AG20443 (cell line): ENCODE data around the gene HSPG2.
"Not testable (repeated sequence)": the region's sequence is repeated elsewhere in the genome, so short reads cannot be mapped to it uniquely, and the experiment has no call there.

Experiments
- DNase-seq: peaks from one replicate; pipeline ENCODE4 v3.0.0; 2012; ENCODE audit warnings: low spot score, mixed read lengths

The HSPG2 gene

DNA sequence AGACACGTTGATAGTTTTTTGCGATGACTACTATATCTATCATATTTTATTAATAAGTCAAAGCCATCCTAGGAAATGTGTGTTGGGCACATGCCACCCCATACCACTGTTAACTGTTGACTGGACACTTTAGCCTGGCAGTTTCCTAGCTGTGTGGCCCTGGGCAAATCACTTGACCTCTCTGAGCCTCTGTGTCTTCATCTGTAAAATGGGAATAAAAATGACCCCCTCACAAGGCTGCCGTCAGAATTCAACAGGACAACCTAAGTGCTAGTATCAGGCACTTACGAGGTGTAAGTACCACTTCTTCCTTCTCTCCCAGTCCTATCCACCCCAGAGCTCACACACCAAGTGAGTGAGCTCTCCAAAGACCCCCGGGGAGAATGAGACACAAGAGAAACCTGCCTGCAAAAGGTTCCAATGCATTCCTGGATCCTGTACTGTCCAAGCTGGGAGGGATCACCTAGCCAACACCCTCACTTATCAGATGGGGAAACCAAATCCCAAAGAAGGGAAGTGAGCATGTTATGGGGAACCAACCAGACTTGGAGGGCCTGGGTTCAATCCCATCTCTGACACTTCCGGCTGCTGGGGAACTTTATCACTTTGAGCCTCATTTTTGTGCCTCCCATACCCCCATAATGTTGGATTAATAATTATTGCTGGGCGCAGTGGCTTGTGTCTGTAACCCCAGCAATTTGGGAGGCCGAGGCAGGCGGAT lies 24.9 kb downstream of the HSPG2 start:
- no peak for DNase-seq

DNA sequence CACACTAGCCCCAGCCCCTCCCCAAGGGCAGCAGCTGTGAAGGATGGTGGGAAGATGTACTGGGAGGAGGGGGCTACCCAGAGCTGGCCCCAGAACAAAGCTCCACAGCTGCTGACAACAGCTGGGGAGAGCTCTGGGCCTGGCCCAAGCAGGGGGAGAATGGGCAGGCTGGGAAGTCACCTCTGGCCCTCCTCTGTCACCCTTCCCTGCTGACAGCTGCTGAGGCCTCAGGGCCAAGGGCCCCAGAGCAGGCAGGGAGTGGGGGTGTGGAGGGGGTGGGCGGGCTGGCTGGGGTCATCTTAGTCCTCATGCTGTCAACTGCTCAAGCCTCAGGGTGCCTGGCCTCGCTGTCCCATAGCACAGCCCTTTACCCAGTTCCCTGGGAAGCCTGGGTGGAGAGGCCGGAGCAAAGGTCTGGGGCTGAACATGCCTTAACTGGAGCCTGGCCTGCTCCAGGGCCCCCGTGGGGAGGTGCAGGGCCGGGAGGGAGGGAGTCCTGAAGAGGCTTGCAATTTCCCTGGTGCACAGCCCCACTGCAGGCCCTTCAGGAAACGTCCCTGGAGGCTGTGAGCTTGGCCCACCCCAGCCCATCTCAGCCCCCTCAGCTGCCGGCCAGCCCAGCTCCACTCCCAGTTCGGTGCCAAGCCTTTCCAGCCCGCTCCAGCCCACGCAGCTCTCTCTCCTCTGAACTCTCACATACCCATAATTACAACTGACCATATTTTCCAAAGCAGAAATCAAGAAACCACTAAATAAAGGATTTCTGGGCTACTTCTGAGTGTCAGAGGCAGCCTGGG lies 25.7 kb downstream of the HSPG2 start:
- peak; percentile 47 for DNase-seq

DNA sequence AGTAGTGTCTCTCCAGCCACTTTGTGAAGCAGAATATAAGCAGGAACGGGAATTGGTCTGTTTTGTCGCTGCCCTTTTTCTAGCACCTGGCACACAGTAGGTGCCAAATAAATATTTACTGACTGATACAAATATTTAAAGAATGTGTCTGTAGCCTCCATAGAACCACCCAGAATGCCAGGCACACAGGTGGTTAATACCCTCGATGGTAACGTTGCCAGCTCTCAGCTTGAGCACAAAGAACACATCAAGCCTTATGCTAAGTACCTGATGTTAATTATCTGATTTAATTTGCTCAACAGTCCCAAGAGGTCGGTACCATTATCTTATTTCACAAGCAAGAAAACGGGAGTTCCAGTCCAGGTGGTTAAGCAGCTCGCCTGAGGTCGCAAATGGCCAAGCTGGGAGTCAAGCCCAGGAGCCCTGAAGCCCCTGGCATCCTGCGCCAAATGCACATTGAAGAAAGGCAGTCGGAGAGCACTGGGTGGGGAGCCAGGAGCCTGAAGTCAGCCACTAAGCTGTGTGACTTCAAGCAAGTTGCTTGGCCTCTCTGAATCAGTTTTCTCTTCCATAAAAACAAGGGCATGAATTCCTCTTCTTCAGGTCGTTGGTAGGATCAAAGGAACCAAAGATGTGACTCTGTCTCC lies 26.4 kb downstream of the HSPG2 start:
- DNase-seq = no peak

DNA sequence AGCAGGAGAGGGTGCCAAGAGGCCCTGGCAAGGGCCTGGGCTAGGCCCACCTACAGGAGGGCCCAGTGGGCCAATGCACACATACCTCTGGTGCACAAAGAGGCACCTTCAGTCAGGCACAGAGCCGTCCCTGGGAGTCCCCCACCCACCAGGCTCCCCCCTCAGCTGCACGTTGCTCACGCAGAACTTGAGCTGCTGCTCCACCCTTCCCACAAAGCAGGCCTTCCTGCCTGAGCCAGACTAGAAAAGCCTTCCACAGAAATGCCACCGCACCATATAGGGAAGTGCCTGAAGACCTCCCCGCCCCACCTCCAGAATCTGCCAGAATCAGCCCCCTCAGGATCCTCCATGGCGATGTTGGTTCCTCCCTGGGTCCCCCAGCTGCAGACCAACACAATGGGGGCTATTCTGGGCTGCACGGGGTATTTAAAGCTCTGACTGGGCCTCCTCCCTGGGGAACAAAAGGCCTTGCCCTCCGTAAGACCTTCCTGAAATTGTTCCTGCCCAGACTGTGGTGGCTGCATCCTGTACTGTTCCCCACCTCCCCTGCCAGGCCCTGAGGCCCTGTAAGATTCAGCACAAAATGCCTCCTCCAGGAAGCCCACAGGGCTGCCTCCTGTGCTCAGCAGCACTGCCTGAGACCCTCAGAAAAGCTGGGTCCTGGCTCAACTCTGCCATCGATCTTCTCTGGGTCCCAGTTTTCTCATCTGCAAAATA lies 27.2 kb downstream of the HSPG2 start:
- DNase-seq = peak; percentile 70

DNA sequence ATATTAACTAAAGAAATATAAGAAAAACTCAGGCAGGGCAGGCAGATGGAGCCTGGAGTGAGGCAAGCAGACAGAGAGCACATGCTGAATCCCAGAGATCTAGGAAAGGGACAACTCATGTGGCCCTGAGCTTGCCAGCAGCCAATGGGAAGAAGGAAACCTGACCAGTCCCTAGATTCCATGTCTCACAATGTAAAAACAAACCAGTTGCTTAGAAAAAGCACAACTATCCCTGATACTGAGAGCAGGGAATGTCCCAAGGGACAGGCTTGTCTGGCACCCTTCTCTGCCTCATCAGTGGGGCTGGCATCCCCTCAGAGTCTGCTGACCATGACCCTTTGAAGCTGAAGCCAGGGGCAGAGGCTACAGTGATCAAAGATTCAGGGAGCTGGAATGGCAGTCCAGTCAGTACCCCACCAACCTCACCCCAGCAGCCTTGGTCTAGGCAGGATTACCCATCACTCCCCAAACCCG lies 27.8 kb downstream of the HSPG2 start:
- peak; percentile 48 for DNase-seq

DNA sequence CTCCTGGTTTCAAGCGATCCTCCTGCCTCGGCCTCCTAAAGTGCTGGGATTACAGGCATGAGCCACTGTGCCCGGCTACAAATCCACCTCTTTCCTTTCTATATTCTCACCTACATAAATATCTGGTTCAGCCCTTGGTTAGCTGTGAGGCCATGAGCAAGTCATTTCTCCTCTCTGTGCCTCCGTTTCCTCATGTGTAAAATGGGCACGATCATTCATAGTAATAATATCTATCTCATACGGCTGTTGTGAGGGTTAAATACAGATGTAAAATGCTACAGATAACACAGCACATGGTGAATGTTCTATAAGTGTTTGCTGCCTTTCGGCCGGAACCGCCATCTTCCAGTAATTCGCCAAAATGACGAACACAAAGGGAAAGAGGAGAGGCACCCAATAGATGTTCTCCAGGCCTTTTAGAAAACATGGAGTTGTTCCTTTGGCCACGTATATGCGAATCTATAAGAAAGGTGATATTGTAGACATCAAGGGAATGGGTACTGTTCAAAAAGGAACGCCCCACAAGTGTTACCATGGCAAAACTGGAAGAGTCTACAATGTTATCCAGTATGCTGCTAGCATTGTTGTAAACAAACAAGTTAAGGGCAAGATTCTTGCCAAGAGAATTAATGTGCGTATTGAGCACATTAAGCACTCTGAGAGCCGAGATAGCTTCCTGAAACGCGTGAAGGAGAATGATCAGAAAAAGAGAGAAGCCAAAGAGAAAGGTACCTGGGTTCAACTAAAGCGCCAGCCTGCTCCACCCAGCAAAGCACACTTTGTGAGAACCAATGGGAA lies 29.2 kb downstream of the HSPG2 start:
- DNase-seq = not testable (repeated sequence)

DNA sequence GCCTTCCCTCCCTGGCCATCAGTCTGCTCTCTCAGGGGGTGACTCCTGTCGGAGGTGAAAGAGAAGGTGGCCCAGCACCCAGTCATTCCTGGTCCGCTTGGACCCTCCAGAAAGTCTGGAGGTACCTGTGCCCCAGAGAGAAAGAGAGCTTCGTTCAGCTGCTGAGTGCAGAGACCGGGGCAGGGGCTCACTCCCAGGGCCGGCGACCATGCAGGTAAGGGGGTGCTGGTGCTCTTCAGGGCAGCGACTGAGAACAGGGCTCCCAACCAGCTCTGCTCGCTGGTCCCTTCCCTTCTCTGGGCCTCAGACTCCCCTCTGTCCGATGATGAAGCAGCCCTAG lies 30.1 kb downstream of the HSPG2 start:
- DNase-seq = no peak

DNA sequence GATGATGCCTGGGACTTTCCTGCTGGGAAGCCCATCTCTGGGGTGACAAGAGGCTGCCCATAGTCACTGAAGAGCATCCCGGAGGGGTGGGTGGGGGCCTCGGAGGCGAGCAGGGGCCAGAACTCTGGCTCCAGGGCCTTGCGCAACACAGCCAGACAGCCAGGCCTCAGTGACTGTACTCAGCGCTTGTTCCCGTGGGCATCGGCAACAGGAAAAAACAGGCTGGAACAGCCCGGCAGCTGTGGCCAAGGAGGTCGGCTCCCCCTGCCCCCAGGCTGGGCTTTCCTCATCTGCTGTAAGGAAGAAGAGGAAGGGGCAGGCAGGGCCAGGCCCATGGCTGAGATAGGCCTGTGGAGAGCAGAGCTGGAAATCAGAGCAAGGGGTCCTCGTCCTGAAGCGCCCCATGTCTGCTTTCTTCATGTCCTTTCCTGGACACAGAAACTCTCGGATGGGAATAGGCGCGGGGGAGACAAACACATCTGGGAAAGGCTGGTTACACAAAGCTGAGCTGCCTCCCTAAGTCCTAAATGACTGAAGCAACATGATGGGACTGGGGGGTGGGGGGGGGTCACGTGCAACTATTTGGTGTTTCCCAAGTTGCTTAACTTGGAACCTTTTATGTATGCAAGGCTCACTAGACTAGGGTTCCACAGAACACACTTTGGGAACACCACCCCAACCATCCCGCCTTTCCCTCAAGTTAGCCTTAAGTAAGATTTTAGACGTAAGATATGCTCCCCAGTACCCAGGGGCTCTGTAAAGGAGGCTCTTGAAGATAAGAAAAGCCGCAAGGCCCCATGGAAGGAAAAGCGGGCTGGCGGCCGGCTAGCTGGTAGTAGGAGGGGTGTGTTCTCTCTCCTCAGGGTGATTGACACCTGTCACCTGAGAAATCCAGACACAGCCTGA lies 30.7 kb downstream of the HSPG2 start:
- peak; percentile 84 for DNase-seq

DNA sequence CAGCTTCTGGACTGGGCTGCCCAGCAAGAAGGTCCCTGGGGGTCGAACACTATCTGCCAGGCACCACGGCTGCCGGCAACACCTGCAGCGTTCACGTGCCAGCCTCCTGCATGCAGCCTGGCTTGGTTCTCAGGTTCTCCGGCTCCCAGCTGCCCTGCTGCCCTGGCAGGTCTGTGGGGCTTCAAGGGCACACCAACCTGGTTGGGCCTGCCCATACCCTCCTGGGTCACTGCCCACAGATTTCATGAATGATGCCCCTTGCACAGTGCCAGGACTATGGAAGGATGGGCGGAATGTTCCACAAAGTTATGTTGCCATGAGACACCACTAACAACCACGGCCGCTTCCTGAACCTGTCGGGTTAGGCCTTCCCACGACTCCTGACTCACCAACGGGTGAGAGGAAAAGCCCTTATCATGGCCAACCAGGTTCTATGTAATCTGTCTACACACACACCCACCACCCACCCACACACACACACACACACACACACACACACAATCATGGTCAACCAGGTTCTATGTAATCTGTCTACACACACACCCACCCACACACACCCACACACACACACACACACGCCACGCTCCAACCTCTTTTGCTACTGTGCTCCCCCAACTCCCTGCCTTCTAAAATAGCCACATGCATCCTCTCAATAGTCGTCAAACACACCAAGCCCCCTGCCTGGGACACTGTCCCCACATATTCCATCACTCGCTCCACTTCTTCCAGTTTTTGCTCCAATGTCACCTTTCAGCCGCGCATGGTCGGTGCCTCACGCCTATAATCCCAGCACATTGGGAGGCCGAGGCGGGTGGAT lies 32.2 kb downstream of the HSPG2 start:
- DNase-seq = peak; percentile 47

DNA sequence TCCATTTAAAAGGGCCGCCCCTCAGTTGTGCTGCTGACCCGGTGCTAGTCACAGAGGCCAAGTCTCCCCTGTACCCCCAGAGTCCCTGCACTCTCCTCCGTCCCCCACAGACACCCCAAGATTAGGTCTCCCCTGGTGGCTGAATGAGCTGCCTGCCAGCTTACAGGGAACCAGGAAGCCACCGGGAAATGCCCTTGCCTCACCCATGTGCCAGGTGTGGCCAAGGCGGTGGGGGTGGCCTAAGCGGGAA lies 32.7 kb downstream of the HSPG2 start:
- no peak for DNase-seq

DNA sequence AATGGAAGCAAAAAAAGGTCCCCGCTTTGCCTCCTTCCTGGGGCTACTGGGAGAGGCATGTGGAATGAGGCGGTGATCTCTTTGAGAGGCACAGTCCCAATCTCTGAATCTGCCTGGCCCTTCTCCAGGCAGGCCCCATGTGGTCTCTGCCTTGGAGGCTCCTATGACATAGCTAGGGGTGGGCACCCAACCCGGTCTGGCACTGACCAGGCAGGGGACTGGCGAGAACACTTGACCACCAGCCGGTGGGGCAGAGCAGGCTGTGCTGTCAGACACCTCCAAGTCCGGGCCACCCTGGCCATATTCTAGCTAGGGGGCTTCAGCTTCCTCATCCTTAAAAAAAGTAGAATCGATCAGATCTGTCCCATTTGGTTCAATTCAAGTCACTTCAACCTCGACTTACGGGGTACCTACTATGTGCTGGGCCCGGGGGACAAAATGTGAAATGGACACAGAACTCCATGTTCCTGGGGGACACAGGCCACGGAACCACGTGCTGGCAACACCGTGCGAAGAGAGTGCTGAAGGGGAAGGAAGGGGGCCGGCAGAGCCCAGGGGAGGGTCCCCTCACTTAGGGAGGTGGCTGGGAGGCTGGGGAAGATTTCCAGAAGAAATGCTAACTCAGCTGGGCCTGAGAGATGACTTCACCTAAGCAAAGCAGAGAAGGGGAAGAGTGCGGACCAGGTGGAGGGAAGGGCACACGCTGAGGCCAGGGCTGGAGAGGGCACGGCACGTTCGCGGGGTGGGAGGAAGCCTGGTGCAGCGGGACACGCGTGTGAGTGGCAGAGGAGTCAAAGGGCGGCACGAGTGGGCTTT lies 33.3 kb downstream of the HSPG2 start:
- no peak for DNase-seq

DNA sequence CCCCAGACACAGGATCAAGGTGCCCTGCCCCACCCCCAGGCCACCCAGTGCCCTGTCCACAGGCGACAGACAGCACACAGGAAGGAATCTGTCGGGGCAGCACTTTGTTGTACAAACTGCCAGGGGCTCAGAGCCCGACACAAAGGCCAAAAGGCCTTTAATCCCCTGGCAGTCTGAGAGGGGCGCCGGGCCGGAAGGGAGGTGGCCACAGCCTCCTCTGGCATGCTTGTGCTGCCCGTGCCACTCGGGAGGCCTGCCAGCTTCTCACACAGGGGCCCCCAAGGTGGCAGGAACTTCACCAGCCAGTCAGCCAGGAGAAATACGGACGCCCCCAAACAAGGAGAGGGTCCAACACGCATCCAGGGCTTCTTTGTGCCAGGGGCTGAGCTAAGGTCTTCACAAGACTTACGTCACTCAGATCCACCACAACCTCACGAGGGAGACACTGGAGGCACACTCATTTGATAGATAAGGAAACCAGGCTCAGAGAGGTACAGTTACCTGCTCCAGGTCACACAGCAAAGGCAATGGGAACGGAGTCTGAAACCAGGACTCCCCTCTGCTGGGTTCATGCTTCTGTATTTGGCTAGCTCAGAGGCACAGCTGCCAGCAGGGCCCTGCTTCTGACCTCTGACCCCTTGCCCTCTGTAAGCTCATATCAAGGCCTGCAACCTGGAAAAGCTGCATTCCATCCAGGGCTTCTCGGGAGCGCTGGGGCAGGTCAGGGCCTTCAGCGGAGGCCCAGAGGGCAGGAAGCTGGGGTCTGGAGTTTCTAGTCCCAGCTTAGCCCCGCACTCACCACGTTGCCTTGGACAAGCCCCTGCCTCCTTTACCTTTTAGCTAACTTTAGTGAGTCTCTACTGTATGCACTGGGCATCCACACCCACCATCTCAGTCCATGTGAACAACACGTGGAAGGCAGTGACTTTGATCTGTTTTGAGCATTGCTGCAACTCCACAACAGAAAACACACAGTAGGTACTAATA lies 34.8 kb downstream of the HSPG2 start:
- no peak for DNase-seq

DNA sequence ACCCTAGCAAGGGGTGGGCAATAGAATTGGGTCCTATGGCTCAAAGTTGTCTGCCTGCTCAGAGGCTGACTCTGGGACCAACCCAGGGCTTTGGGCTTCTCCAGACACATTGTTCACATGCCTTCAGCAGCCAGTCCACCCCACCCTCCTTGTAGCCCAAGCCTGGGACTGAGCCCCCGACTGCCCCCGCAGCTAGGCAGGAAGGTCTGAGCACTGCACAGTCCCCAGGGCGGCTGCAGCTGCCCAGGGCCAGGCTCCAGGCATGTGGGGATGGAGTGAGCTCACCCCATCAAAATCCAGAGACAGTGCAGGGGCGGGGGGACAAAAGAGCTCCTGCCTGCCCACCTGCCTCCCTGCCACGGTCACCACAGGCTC lies 35.6 kb downstream of the HSPG2 start:
- peak; percentile 94 for DNase-seq

DNA sequence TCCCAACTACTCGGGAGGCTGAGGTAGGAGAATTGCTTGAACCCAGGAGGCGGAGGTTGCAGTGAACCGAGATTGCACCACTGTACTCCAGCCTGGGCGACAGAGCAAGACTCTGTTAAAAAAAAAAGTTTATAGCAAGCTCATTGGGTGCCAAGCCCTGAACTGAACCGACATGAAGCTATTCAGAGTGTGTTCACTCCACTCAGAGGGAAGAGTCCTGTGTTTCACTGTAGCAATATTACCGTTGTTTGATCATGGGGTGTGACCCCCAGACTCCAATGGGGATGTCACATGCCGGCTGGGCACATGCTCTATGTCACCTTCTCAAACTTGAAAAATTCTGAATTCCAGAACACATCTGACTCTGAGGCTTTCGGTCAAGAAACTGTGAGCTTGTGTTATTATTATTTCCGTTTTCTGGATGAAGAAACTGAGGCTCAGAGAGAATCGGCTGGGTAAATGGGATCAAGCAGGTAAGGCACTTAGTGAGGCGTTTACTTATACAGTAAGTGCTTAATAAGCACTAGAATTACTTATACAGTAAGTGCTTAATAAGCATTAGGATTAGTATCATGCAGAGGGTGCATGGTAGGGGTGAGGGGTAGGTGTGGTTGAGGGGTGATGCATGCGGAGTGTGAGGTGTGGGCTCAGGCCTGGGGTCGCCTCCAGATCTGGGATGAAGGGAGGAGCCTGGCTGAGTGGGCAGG lies 36.2 kb downstream of the HSPG2 start:
- no peak for DNase-seq

DNA sequence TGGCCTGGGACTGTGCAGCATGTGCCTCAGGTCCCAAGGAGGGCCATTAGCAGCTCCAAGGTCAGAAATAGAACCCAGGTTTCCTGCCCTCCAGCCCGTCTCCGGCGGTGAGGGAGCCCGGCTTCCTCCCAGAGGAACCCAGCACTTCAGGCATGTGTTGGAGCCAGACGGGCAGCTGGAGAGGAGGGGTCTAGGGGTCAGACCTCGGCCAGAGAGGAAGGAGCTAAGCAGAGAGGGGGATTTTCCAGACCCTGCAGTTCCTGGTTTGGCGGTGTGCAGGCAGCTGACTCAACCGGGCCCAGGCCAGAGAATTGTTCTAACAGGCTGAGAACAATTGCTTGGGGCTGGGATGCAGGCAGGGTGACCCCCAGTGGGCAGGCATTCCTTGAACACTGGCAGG lies 37.1 kb downstream of the HSPG2 start:
- DNase-seq = no peak

DNA sequence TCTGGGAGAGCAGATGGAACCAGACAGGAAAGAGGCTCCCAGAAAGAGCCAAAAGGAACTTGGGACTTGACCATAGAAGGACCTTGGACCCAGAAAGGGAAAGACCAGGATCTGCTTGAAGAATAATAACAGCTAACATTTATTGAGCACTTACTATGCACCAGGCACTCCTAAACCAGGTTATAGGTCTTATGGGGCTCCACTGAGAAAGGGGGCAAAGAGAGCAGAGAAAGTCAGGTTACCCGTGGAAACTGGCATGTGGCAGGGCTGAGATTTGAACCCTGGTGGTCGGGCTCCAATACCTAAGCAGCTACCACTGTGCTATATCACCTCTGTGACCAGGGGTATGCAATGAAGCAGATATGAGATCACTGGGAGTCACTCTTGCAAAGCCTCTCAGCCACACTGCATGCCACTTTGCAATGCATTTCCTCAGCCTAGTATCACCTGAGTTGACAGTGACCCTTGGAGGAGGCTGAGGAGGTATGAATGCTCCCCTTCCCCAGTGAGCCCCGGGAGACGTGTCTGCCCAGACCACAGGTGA lies 37.8 kb downstream of the HSPG2 start:
- no peak for DNase-seq
